Activated B cell treated with CpG ODN at 0.5 μM for 24 hours (primary cell): ENCODE results near the gene BTNL2. TPM values are rescaled to one million over a fixed set of nuclear protein-coding genes. Genes with fewer than 3 reads are reported as not detected.

Source experiments
- ATAC-seq: fragments of 200-7000 bp; cut with Tn5 transposase; one replicate; pipeline ENCODE4 v1.10.0; 2021; ENCODE audit warnings: low read depth, mild to moderate bottlenecking, moderate library complexity
- CTCF ChIA-PET: fragments of 350-600 bp; sonication (Branson Sonifier 250); formaldehyde crosslinking; loops from one replicate; lab custom pipeline; 2021; ENCODE audit warnings: antibody characterized with exemption; lab: Charles Lee
- POLR2A ChIA-PET: fragments of 350-600 bp; sonication (Branson Sonifier 250); formaldehyde crosslinking; loops from one replicate; lab custom pipeline; 2021; ENCODE audit warnings: antibody characterized with exemption; lab: Charles Lee
- DNase-seq: peaks from one replicate; pipeline ENCODE4 v3.0.0; 2022
- H3K27ac Mint-ChIP-seq: one replicate; pipeline ENCODE4 v1.8.0; 2020; ENCODE audit warnings: mixed read lengths
- H3K27me3 Mint-ChIP-seq: one replicate; pipeline ENCODE4 v1.8.0; 2021; ENCODE audit warnings: mixed read lengths
- H3K36me3 Mint-ChIP-seq: one replicate; pipeline ENCODE4 v1.8.0; 2021; ENCODE audit warnings: low read depth, mixed read lengths
- H3K4me1 Mint-ChIP-seq: one replicate; pipeline ENCODE4 v1.8.0; 2021; ENCODE audit warnings: mixed read lengths
- H3K4me3 Mint-ChIP-seq: one replicate; pipeline ENCODE4 v1.8.0; 2020; ENCODE audit warnings: mild to moderate bottlenecking, mixed read lengths
- H3K9me3 Mint-ChIP-seq: one replicate; pipeline ENCODE4 v1.8.0; 2020; ENCODE audit warnings: mixed read lengths
- CTCF ChIP-seq: fragments of 200-600 bp; IDR thresholded peaks from one replicate; pipeline ENCODE4 v1.8.0; 2022; ENCODE audit warnings: antibody characterized with exemption, mild to moderate bottlenecking
- intact Hi-C: fragments of 100-400 bp; cut with micrococcal nuclease; formaldehyde crosslinking; loops from one replicate; pipeline ENCODE4 v1.15.1; 2024
- total RNA-seq: library from RNA; stranded (reverse); gene quantifications from 2 replicates; pipeline ENCODE4 v1.2.3, GENCODE V29; 2022

The BTNL2 gene
- total RNA-seq, 1 donor from 2014 or later, result not detected

- Mint-ChIP-seq H3K9me3 (no peaks in the 10 kb centered on the region), H3K36me3 (no peaks in the 10 kb centered on the region), H3K27ac (no peak overlapping the region), H3K4me3 (no peak overlapping the region), H3K4me1 (peaks cover 11% of the 10 kb centered on the region), H3K27me3 (no peaks in the 10 kb centered on the region)
- ChIA-PET CTCF (interaction anchor here (0.9 kb wide), 1 partner anchor 143 kb away, joined by 3 read pairs; no protein-coding TSS in a partner anchor), POLR2A (no interaction called here)
- ATAC-seq, result no peak
- intact Hi-C loops, result no loop called here
- no peak for DNase-seq
- TF ChIP-seq CTCF, result no peak
Measured at GRCh38 chr6:32387589-32388340, 19.2 kb downstream of the BTNL2 start.

DNA sequence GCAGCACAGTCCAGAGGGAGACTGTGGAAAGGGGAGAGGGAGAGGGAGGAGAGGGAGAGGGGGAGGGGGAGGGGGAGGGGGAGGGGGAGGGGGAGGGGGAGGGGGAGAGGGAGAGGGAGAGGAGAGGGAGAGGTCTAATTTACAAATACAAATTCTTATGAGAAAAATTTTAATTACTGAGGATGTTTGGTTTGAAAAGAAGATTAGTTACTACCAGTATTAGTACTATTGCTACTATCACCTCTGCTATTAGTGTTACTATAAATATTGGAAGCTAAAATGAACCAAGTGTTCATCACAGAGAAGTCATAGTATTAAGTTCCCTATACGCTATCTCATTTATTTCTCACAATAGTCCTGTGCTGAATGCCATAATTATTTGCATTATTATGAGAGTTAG lies 20.9 kb downstream of the BTNL2 start:
- intact Hi-C loops, result no loop called here
- Mint-ChIP-seq H3K36me3 (no peaks in the 10 kb centered on the region), H3K27me3 (no peaks in the 10 kb centered on the region), H3K4me3 (no peak overlapping the region), H3K4me1 (peaks cover 16% of the 10 kb centered on the region), H3K27ac (no peak overlapping the region), H3K9me3 (no peaks in the 10 kb centered on the region)
- ATAC-seq, result no peak
- CTCF ChIA-PET, result no interaction called here
- DNase-seq, result no peak
- TF ChIP-seq CTCF, result no peak
- POLR2A ChIA-PET, result interaction anchor here (0.8 kb wide), 1 partner anchor 193 kb away, joined by 4 read pairs; no protein-coding TSS in a partner anchor

DNA sequence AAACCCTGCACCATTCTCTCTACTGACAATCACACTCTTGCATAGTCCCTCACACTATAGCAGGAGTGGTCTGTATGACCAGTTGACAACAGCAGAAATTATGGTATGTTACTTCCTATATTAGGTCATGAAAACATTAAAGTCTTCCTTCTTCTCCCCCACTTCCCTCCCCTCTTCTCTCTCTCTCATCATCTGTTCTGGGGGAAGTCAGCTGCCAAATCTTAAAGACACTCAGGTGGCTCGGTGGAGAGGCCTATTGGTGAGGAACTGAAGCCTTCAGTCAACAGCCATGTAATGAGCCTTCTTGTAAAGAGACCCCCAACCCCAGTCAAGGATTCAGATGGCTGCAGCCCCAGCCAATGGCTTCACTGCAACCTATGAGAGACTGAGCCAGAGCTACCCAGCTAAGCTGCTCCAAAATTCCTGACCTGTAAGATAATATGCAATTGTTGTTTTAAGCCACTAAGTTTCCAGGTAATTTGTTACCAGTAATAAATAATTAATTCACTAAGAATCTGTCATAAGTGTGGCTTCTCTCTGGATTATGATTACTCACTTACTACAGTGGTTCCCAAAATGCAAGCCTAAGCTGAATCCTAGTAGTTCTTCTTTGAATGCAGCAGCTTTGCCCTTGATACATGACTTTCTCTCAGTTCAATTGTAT lies 24.1 kb downstream of the BTNL2 start:
- ChIA-PET POLR2A (no interaction called here), CTCF (no interaction called here)
- no peak overlapping the region for H3K4me3 Mint-ChIP-seq
- H3K4me1 Mint-ChIP-seq, result peaks cover 22% of the 10 kb centered on the region
- intact Hi-C loops, result no loop called here
- DNase-seq (no peak), ATAC-seq (no peak)
- no peaks in the 10 kb centered on the region for H3K9me3 Mint-ChIP-seq
- no peak for TF ChIP-seq CTCF
- peak overlapping the region; percentile 18 for H3K27ac Mint-ChIP-seq
- no peaks in the 10 kb centered on the region for H3K36me3 Mint-ChIP-seq
- H3K27me3 Mint-ChIP-seq, result no peaks in the 10 kb centered on the region

GRCh38 chr6:32379545-32379944 lies 27.4 kb downstream of the BTNL2 start:
- intact Hi-C loops, result no loop called here
- Mint-ChIP-seq H3K4me1 (peaks cover 27% of the 10 kb centered on the region), H3K27ac (peak overlapping the region; percentile 31), H3K9me3 (no peaks in the 10 kb centered on the region), H3K36me3 (peaks cover 7% of the 10 kb centered on the region), H3K27me3 (no peaks in the 10 kb centered on the region), H3K4me3 (no peak overlapping the region)
- ChIA-PET POLR2A (no interaction called here), CTCF (no interaction called here)
- ATAC-seq (no peak), DNase-seq (no peak)
- no peak for TF ChIP-seq CTCF

- DNase-seq, result no peak
- H3K36me3 Mint-ChIP-seq, result peaks cover 11% of the 10 kb centered on the region
- H3K27ac Mint-ChIP-seq, result peak overlapping the region; percentile 43
- TF ChIP-seq CTCF, result no peak
- peaks cover 20% of the 10 kb centered on the region for H3K4me1 Mint-ChIP-seq
- ChIA-PET CTCF (no interaction called here), POLR2A (no interaction called here)
- no peak overlapping the region for H3K4me3 Mint-ChIP-seq
- ATAC-seq, result no peak
- intact Hi-C loops, result no loop called here
- no peaks in the 10 kb centered on the region for H3K27me3 Mint-ChIP-seq
- no peaks in the 10 kb centered on the region for H3K9me3 Mint-ChIP-seq
Measured at GRCh38 chr6:32375739-32376529, 31.0 kb downstream of the BTNL2 start.
